KG1 (cell line): ENCODE results near the gene KRTAP1-5.
"Not testable (repeated sequence)": the region's sequence is repeated elsewhere in the genome, so short reads cannot be mapped to it uniquely, and the experiment has no call there.

Source experiments
- DNase-seq: peaks from one replicate; lab custom pipeline; 2025; lab: John Stamatoyannopoulos, UW

Gene KRTAP1-5

GRCh38 chr17:41048441-41048840 lies 21.4 kb upstream of the KRTAP1-5 start:
- no peak for DNase-seq

GRCh38 chr17:41046735-41047465 lies 19.9 kb upstream of the KRTAP1-5 start, which contains the start of gene KRTAP2-1:
KRTAP2-1 (minus strand) TSS chr17:41047316; CDS start chr17:41047267, 49 bp downstream.
- not testable (repeated sequence) for DNase-seq

GRCh38 chr17:41042953-41043352 lies 15.9 kb upstream of the KRTAP1-5 start:
- no peak for DNase-seq

GRCh38 chr17:41040783-41041571 lies 14.0 kb upstream of the KRTAP1-5 start, which contains the start of gene KRTAP1-1:
KRTAP1-1 (minus strand) TSS chr17:41041450; CDS start chr17:41041397, 53 bp downstream.
- DNase-seq, result not testable (repeated sequence)

- no peak for DNase-seq
Measured at GRCh38 chr17:41037853-41038350, 10.9 kb upstream of the KRTAP1-5 start.

- DNase-seq, result not testable (repeated sequence)
Measured at GRCh38 chr17:41034346-41034935, 7.4 kb upstream of the KRTAP1-5 start, which contains the start of gene KRTAP1-3. KRTAP1-3 (minus strand) TSS chr17:41034874; CDS start chr17:41034821, 53 bp downstream.

- DNase-seq, result no peak
Measured at GRCh38 chr17:41029633-41030245, 2.7 kb upstream of the KRTAP1-5 start, which contains the start of gene KRTAP1-4. KRTAP1-4 (minus strand) TSS chr17:41030195; CDS start chr17:41030078, 117 bp downstream.

- DNase-seq, result no peak
Measured at GRCh38 chr17:41024697-41025096, 2.3 kb downstream of the KRTAP1-5 start.

- DNase-seq, result no peak
Measured at GRCh38 chr17:41020336-41020735, 6.7 kb downstream of the KRTAP1-5 start.

GRCh38 chr17:41019415-41019814 lies 7.6 kb downstream of the KRTAP1-5 start:
- no peak for DNase-seq

- DNase-seq, result no peak
Measured at GRCh38 chr17:41018541-41018940, 8.5 kb downstream of the KRTAP1-5 start.

- no peak for DNase-seq
Measured at GRCh38 chr17:41016578-41017215, 10.3 kb downstream of the KRTAP1-5 start.

- no peak for DNase-seq
Measured at GRCh38 chr17:41015454-41015853, 11.6 kb downstream of the KRTAP1-5 start.

- DNase-seq, result no peak
Measured at GRCh38 chr17:41013606-41014005, 13.4 kb downstream of the KRTAP1-5 start.

GRCh38 chr17:41013181-41013580 lies 13.8 kb downstream of the KRTAP1-5 start:
- DNase-seq, result no peak

GRCh38 chr17:41012326-41013120 lies 14.5 kb downstream of the KRTAP1-5 start:
- no peak for DNase-seq

GRCh38 chr17:41010441-41010840 lies 16.6 kb downstream of the KRTAP1-5 start:
- no peak for DNase-seq

GRCh38 chr17:41009936-41010335 lies 17.1 kb downstream of the KRTAP1-5 start:
- no peak for DNase-seq

GRCh38 chr17:41009301-41009760 lies 17.7 kb downstream of the KRTAP1-5 start:
- no peak for DNase-seq

GRCh38 chr17:41008811-41009210 lies 18.2 kb downstream of the KRTAP1-5 start, which contains the start of gene KRTAP3-1:
KRTAP3-1 (minus strand) TSS chr17:41009128; CDS start chr17:41009074, 54 bp downstream.
- no peak for DNase-seq
